NCI-H2171 treated with DMSO at 0.1 percent for 48 hours (cell line): ENCODE measurements around the gene OR8G1.
"Not testable (repeated sequence)": the region's sequence is repeated elsewhere in the genome, so short reads cannot be mapped to it uniquely, and the experiment has no call there.

Experiments used
- DNase-seq: peaks from one replicate; lab custom pipeline; 2025; lab: John Stamatoyannopoulos, UW

OR8G1 gene

GRCh38 chr11:124238512-124238911, 2.4 kb upstream of the OR8G1 start:
- no peak for DNase-seq

- DNase-seq: not testable (repeated sequence)
Observed at GRCh38 chr11:124249869-124250268, 9.0 kb downstream of the OR8G1 start.

- no peak for DNase-seq
Observed at GRCh38 chr11:124256076-124256475, 15.2 kb downstream of the OR8G1 start, which contains the start of gene OR8G5. Gene OR8G5, plus strand, starts transcription at chr11:124256376. Its CDS starts 8,556 bp downstream, at chr11:124264932.

- DNase-seq: not testable (repeated sequence)
Observed at GRCh38 chr11:124265041-124265440, 24.1 kb downstream of the OR8G1 start.

DNA sequence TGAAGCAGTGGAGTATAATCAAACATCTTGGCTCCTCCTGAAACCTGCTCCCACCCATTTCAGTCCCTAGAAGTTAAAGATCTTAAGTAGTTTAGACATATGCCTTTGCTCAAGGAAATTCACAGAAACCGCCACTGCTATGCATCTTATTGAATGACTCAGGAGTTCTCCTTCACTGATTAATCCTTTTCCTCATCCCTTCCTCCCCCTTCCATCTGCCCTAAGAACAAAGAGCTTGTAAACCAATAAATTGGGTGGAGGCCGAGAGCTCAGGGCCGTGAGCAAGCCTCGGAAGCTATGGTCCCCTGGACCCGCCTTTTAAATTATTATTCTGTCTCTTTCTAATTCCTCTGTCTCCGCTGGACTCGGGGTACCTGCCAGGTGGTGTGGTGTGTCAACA, 30.0 kb downstream of the OR8G1 start:
- DNase-seq: not testable (repeated sequence)

GRCh38 chr11:124274000-124274399, 33.1 kb downstream of the OR8G1 start:
- no peak for DNase-seq

GRCh38 chr11:124276081-124276480, 35.2 kb downstream of the OR8G1 start:
- no peak for DNase-seq

- no peak for DNase-seq
Observed at GRCh38 chr11:124277207-124277606, 36.3 kb downstream of the OR8G1 start.

DNA sequence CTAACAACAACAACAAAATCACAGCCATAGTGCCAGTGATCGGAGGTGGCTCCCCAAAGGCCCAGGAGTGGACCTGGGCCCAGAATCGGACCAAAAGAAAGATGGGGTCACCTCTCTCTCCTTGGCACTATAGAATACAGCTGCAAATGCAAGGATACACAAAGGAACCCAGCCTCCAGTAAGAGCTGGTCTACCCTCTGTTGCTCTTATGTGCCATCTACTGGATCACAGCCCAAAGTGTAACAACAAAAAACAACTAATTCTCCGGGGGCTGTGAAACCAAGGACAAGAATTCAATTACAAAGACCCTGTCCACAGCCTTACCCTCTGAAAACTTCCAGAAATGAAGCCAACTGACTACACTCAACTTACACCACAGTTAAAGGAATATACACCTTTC, 36.9 kb downstream of the OR8G1 start:
- peak; percentile 1 for DNase-seq

GRCh38 chr11:124278261-124278660, 37.4 kb downstream of the OR8G1 start:
- DNase-seq: no peak

- no peak for DNase-seq
Observed at GRCh38 chr11:124285610-124286344, 44.9 kb downstream of the OR8G1 start.

DNA sequence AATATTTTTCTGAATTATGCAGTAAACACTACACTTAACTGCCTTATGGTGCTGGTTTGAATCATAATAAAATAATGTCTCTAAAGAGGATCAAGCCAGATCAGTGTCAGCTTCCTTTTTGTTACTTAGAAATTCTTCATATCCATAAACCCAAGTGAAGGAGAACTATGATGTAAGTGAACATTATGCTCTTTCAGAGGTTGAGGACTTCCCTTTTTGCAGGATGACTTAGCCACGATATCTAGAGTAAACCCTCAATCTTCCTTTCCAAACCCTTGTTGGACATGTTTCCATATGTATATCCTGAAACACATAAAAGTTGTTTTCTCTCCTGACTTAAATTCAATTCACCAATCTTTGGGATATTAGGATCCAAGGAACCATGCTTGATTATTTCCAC, 53.8 kb downstream of the OR8G1 start:
- no peak for DNase-seq

GRCh38 chr11:124296016-124296415, 55.1 kb downstream of the OR8G1 start:
- DNase-seq: no peak

DNA sequence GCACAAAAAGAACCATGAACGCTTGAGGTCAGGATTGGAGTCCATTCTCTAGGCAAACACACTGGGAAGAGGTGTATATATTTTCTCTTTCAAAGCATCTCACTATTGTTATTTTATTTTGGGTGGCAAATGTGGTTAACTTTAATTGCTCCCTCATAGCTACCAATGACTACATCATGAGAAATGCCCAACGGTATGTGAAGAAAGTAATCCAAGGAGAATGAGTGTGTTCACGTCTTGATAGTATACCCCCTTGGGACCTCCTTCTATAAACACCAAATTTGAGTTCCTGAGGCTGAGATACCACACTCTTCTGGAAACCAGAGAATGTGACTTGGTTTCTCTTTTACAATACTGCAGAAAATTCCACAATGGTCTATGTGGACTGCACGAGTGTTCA, 57.0 kb downstream of the OR8G1 start:
- DNase-seq: no peak

GRCh38 chr11:124301548-124301947, 60.7 kb downstream of the OR8G1 start:
- DNase-seq: no peak

GRCh38 chr11:124302347-124303125, 61.6 kb downstream of the OR8G1 start:
- DNase-seq: no peak
